Neuronal stem cell (in vitro differentiated cells): ENCODE results near the gene ZCCHC24.

Experiments
- DNase-seq: peaks from one replicate; pipeline ENCODE4 v3.0.0-alpha.2; 2013; ENCODE audit warnings: low spot score
- H2AFZ ChIP-seq: one replicate; pipeline ENCODE4 v1.6.1; 2013; ENCODE audit warnings: mild to moderate bottlenecking, low read length, inconsistent platforms
- H2AK5ac ChIP-seq: 2 replicates; pipeline ENCODE4 v1.6.1; 2013; ENCODE audit warnings: low read depth, mild to moderate bottlenecking, inconsistent platforms, low read length, moderate library complexity, mixed read lengths
- H2BK120ac ChIP-seq: 2 replicates; pipeline ENCODE4 v1.6.1; 2013; ENCODE audit warnings: low read depth, mild to moderate bottlenecking, inconsistent platforms, low read length, moderate library complexity, mixed read lengths
- H2BK12ac ChIP-seq: one replicate; pipeline ENCODE4 v1.6.1; 2013; ENCODE audit warnings: low read length, inconsistent platforms
- H2BK15ac ChIP-seq: 2 replicates; pipeline ENCODE4 v1.6.1; 2013; ENCODE audit warnings: mild to moderate bottlenecking, low read length, inconsistent platforms, mixed read lengths
- H2BK5ac ChIP-seq: one replicate; pipeline ENCODE4 v1.6.1; 2013; ENCODE audit warnings: inconsistent platforms, mild to moderate bottlenecking, low read length, moderate library complexity
- H3K14ac ChIP-seq: one replicate; pipeline ENCODE4 v1.6.1; 2013; ENCODE audit warnings: low read length, inconsistent platforms
- H3K18ac ChIP-seq: 2 replicates; pipeline ENCODE4 v1.6.1; 2013; ENCODE audit warnings: low read length, inconsistent platforms
- H3K23ac ChIP-seq: 2 replicates; pipeline ENCODE4 v1.6.1; 2013; ENCODE audit warnings: low read depth, mild to moderate bottlenecking, mixed read lengths, low read length, inconsistent platforms; ENCODE audit not compliant: poor library complexity
- H3K27ac ChIP-seq: replicated peaks from 3 replicates; pipeline ENCODE4 v1.5.1; 2013; ENCODE audit warnings: low read length, inconsistent platforms
- H3K27me3 ChIP-seq, 3 experiments: 2 replicates each; pipeline ENCODE4 v1.6.1; 2013; ENCODE audit warnings: low read length in 3 of 3, mild to moderate bottlenecking in 2 of 3, inconsistent platforms in 1 of 3, low read depth in 1 of 3, mixed read lengths in 1 of 3, moderate library complexity in 1 of 3; ENCODE audit not compliant: control insufficient read depth in 3 of 3, insufficient read depth in 3 of 3
- H3K36me3 ChIP-seq, 2 donors: replicated peaks in 1 of 2; 2 replicates each; pipeline ENCODE4 v1.6.1; 2013; ENCODE audit warnings: low read length in 2 of 2; ENCODE audit not compliant: control insufficient read depth in 2 of 2, insufficient read depth in 2 of 2
- H3K4ac ChIP-seq: 2 replicates; pipeline ENCODE4 v1.6.1; 2013; ENCODE audit warnings: inconsistent platforms, mild to moderate bottlenecking, low read length, moderate library complexity
- H3K4me1 ChIP-seq, 2 donors: 1 replicate in 1 of 2; 2 replicates in 1 of 2; pipeline ENCODE4 v1.6.1; 2013; ENCODE audit warnings: low read length in 2 of 2, low read depth in 1 of 2; ENCODE audit not compliant: control insufficient read depth in 2 of 2, insufficient read depth in 1 of 2
- H3K4me2 ChIP-seq: one replicate; pipeline ENCODE4 v1.6.1; 2013; ENCODE audit warnings: mild to moderate bottlenecking, low read length, inconsistent platforms; ENCODE audit not compliant: insufficient read depth, poor library complexity, severe bottlenecking
- H3K4me3 ChIP-seq, 2 donors: 2 replicates each; pipeline ENCODE4 v1.5.1; 2013; ENCODE audit warnings: low read length in 2 of 2, mild to moderate bottlenecking in 2 of 2, inconsistent platforms in 1 of 2, moderate library complexity in 1 of 2
- H3K79me1 ChIP-seq: one replicate; pipeline ENCODE4 v1.6.1; 2013; ENCODE audit warnings: low read depth, mild to moderate bottlenecking, inconsistent platforms, low read length, moderate library complexity
- H3K9ac ChIP-seq: one replicate; pipeline ENCODE4 v1.6.1; 2013; ENCODE audit warnings: mild to moderate bottlenecking, low read depth, low read length, inconsistent platforms; ENCODE audit not compliant: poor library complexity
- H3K9me3 ChIP-seq, 2 donors: replicated peaks in 1 of 2; 2 replicates each; pipeline versions ENCODE3 to v1.6.1; 2013; ENCODE audit warnings: low read length in 2 of 2, mild to moderate bottlenecking in 2 of 2, inconsistent platforms in 1 of 2, low read depth in 1 of 2, mixed read lengths in 1 of 2, moderate library complexity in 1 of 2; ENCODE audit not compliant: control insufficient read depth in 2 of 2, insufficient read depth in 1 of 2
- H4K8ac ChIP-seq: one replicate; pipeline ENCODE4 v1.6.1; 2013; ENCODE audit warnings: low read depth, mild to moderate bottlenecking, inconsistent platforms, low read length, moderate library complexity
- H4K91ac ChIP-seq: one replicate; pipeline ENCODE4 v1.6.1; 2013; ENCODE audit warnings: low read length, low read depth, mild to moderate bottlenecking, inconsistent platforms; ENCODE audit not compliant: poor library complexity
- WGBS, 2 donors: extraction: QIAGEN DNeasy Blood & Tissue Kit; methylation state at CpG; one replicate each; pipeline ENCODE4 v1.1.7; 2013; ENCODE audit warnings: missing lambda C conversion rate in 2 of 2, mixed read lengths in 1 of 2; ENCODE audit not compliant: insufficient read length in 2 of 2, insufficient replicate concordance in 1 of 2; ENCODE audit errors: extremely low coverage in 2 of 2; 5-methylcytosine and 5-hydroxymethylcytosine counted together

ZCCHC24 gene

DNA sequence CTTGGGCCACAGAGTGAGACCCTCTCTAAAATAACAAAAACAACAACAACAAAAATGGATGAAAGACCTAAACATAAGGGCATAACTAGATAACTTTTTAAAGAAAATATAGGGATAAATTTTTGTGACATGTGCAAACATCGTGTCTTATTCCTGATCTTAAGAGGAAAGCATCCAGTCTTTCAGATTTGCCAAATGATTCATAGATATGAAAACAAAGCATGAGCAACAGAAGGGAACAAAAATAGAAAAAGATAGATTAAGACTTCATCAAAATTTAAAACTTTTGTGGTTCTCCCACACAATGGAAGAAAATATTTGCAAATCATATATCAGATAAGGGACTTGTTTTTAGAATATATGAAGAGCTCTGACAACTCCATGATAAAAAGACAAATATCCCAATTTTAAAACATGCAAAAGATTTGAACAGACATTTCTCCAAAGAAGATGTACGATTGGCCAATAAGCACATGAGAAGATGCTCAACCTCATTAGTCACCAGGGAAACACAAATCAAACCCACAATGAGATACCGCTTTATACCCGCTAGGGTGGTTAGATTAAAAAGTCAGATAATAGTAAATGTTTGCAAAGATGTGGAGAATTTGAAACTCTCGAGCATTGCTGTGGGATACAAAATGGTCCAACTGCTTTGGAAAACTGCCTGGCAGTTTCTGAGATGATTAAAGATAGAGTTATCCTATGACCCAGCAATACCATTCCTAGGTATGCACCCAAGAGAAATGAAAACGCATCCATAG lies 77.8 kb downstream of the ZCCHC24 start:
- H2AK5ac ChIP-seq, result no peak overlapping the region
- no peaks in the 10 kb centered on the region for H3K4me1 ChIP-seq
- no peak overlapping the region for H3K4ac ChIP-seq
- H2BK5ac ChIP-seq, result no peak overlapping the region
- H3K79me1 ChIP-seq, result no peaks in the 10 kb centered on the region
- no peak overlapping the region for H3K4me2 ChIP-seq
- no peak overlapping the region for H3K23ac ChIP-seq
- H4K8ac ChIP-seq, result no peak overlapping the region
- no peak for DNase-seq
- peaks cover 0 to 5% (median 0%) of the 10 kb centered on the region in 3 experiments for H3K27me3 ChIP-seq
- no peak overlapping the region for H3K27ac ChIP-seq
- no peak overlapping the region for H2BK15ac ChIP-seq
- no peak overlapping the region for H2BK120ac ChIP-seq
- no CpG with 5 or more reads among the region's 6 CpGs for WGBS, 2 donors
- no peaks in the 10 kb centered on the region for H3K36me3 ChIP-seq
- H3K18ac ChIP-seq, result no peak overlapping the region
- no peak overlapping the region for H4K91ac ChIP-seq
- no peak overlapping the region for H3K9ac ChIP-seq
- H3K4me3 ChIP-seq, result no peak overlapping the region
- no peak overlapping the region for H2AFZ ChIP-seq
- no peaks in the 10 kb centered on the region for H3K9me3 ChIP-seq
- no peak overlapping the region for H3K14ac ChIP-seq
- H2BK12ac ChIP-seq, result no peak overlapping the region

GRCh38 chr10:79361726-79362397 lies 83.6 kb downstream of the ZCCHC24 start:
- Histone ChIP-seq H3K18ac (no peak overlapping the region), H3K4me2 (no peak overlapping the region), H2BK15ac (no peak overlapping the region), H3K9me3 (no peaks in the 10 kb centered on the region), H3K9ac (no peak overlapping the region), H3K14ac (no peak overlapping the region), H3K36me3 (no peaks in the 10 kb centered on the region), H2AFZ (no peak overlapping the region), H2AK5ac (no peak overlapping the region), H3K4me3 (no peak overlapping the region), H2BK12ac (no peak overlapping the region), H4K91ac (no peak overlapping the region), H2BK120ac (no peak overlapping the region), H3K27ac (no peak overlapping the region), H4K8ac (no peak overlapping the region), H2BK5ac (no peak overlapping the region), H3K4me1 (peaks cover 0 to 2% of the 10 kb centered on the region in 2 donors), H3K79me1 (no peaks in the 10 kb centered on the region), H3K27me3 (no peaks in the 10 kb centered on the region), H3K23ac (no peak overlapping the region), H3K4ac (no peak overlapping the region)
- no peak for DNase-seq
- no CpG with 5 or more reads among the region's 4 CpGs for WGBS, 2 donors

GRCh38 chr10:79360499-79361342 lies 84.7 kb downstream of the ZCCHC24 start:
- no peak overlapping the region for H3K4me2 ChIP-seq
- H3K4ac ChIP-seq, result no peak overlapping the region
- peaks cover 0 to 4% of the 10 kb centered on the region in 2 donors for H3K36me3 ChIP-seq
- peaks cover 0 to 2% of the 10 kb centered on the region in 2 donors for H3K4me1 ChIP-seq
- no peak overlapping the region for H2BK5ac ChIP-seq
- no peak overlapping the region for H2AK5ac ChIP-seq
- H3K27ac ChIP-seq, result no peak overlapping the region
- H3K79me1 ChIP-seq, result no peaks in the 10 kb centered on the region
- no CpG with 5 or more reads among the region's 5 CpGs for WGBS, 2 donors
- no peak overlapping the region for H2AFZ ChIP-seq
- no peak overlapping the region for H2BK15ac ChIP-seq
- no peaks in the 10 kb centered on the region for H3K9me3 ChIP-seq
- H2BK120ac ChIP-seq, result no peak overlapping the region
- no peak overlapping the region for H2BK12ac ChIP-seq
- H3K4me3 ChIP-seq, result no peak overlapping the region
- no peaks in the 10 kb centered on the region for H3K27me3 ChIP-seq
- no peak overlapping the region for H3K14ac ChIP-seq
- no peak overlapping the region for H3K18ac ChIP-seq
- H4K91ac ChIP-seq, result no peak overlapping the region
- H4K8ac ChIP-seq, result no peak overlapping the region
- H3K9ac ChIP-seq, result no peak overlapping the region
- no peak for DNase-seq
- no peak overlapping the region for H3K23ac ChIP-seq
